Rectal smooth muscle tissue (tissue), 1 donor: ENCODE measurements around the gene RPRD1B.
"Not testable (repeated sequence)": the region's sequence is repeated elsewhere in the genome, so short reads cannot be mapped to it uniquely, and the experiment has no call there.

ENCODE experiments used
- H3K27ac ChIP-seq: one replicate; pipeline ENCODE4 v1.7.0; 2013; ENCODE audit warnings: low read depth, low read length, inconsistent platforms
- H3K27me3 ChIP-seq: one replicate; pipeline ENCODE4 v1.7.0; 2013; ENCODE audit warnings: low read length; ENCODE audit not compliant: control insufficient read depth, insufficient read depth
- H3K36me3 ChIP-seq: one replicate; pipeline ENCODE4 v1.7.0; 2013; ENCODE audit warnings: low read length; ENCODE audit not compliant: control insufficient read depth, insufficient read depth
- H3K4me1 ChIP-seq: one replicate; pipeline ENCODE4 v1.7.0; 2013; ENCODE audit warnings: low read length; ENCODE audit not compliant: control insufficient read depth, insufficient read depth
- H3K4me3 ChIP-seq: one replicate; pipeline ENCODE4 v1.7.0; 2013; ENCODE audit warnings: low read length
- H3K9ac ChIP-seq: one replicate; pipeline ENCODE4 v1.7.0; 2013; ENCODE audit warnings: low read length

The RPRD1B gene

GRCh38 chr20:38107916-38108315, 74.4 kb downstream of the RPRD1B start:
- H3K9ac ChIP-seq, H3K27me3 ChIP-seq, H3K36me3 ChIP-seq, H3K4me3 ChIP-seq: not testable (repeated sequence)
- Histone ChIP-seq H3K4me1 (peaks cover 27% of the 10 kb centered on the region), H3K27ac (peak overlapping the region; percentile 87)

DNA sequence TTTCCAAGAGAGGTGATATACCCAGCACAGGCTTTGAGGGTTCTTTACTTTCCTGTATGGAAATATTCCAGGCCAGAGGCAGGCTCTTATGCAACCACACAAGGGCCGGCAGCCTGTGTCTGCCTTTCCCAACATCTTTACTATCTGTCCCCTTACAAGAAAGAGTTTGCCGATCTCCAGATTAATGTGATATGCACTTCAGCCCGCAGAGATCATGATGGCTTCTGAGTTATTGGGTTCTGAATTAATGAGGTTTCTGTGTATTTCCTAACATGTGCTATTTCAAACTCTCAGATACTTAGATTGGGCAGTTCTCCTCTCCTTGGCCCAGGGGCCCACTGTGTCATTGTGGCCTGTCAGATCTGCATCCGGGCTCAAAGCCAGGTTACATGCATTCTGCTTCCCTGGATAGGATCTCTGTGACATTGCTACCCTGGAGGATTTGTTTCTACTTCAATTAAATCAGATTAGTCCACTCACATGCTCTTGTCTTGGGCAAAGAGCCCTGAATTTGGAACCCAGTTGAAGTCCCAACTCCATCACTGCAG, 75.0 kb downstream of the RPRD1B start:
- H3K4me3 ChIP-seq: no peak overlapping the region
- peak overlapping the region; percentile 87 for H3K27ac ChIP-seq
- H3K27me3 ChIP-seq: no peaks in the 10 kb centered on the region
- no peaks in the 10 kb centered on the region for H3K36me3 ChIP-seq
- H3K4me1 ChIP-seq: peaks cover 27% of the 10 kb centered on the region
- H3K9ac ChIP-seq: no peak overlapping the region

- Histone ChIP-seq H3K36me3 (no peaks in the 10 kb centered on the region), H3K27me3 (no peaks in the 10 kb centered on the region), H3K4me1 (peaks cover 29% of the 10 kb centered on the region), H3K27ac (peak overlapping the region; percentile 87), H3K9ac (no peak overlapping the region), H3K4me3 (no peak overlapping the region)
These were observed 75.5 kb downstream of the RPRD1B start for GRCh38 chr20:38108986-38109541.

GRCh38 chr20:38109591-38110524, 76.3 kb downstream of the RPRD1B start:
- no peaks in the 10 kb centered on the region for H3K36me3 ChIP-seq
- H3K27ac ChIP-seq: peak overlapping the region; percentile 87
- no peaks in the 10 kb centered on the region for H3K27me3 ChIP-seq
- peaks cover 29% of the 10 kb centered on the region for H3K4me1 ChIP-seq
- no peak overlapping the region for H3K4me3 ChIP-seq
- H3K9ac ChIP-seq: no peak overlapping the region

- peak overlapping the region; percentile 87 for H3K27ac ChIP-seq
- H3K9ac ChIP-seq: no peak overlapping the region
- H3K4me3 ChIP-seq: no peak overlapping the region
- H3K36me3 ChIP-seq: no peaks in the 10 kb centered on the region
- no peaks in the 10 kb centered on the region for H3K27me3 ChIP-seq
- H3K4me1 ChIP-seq: peaks cover 29% of the 10 kb centered on the region
These were observed 77.1 kb downstream of the RPRD1B start for GRCh38 chr20:38110525-38111178.

- no peak overlapping the region for H3K27ac ChIP-seq
- H3K9ac ChIP-seq: no peak overlapping the region
- H3K4me1 ChIP-seq: peaks cover 29% of the 10 kb centered on the region
- H3K4me3 ChIP-seq: no peak overlapping the region
- no peaks in the 10 kb centered on the region for H3K27me3 ChIP-seq
- H3K36me3 ChIP-seq: no peaks in the 10 kb centered on the region
These were observed 78.1 kb downstream of the RPRD1B start for GRCh38 chr20:38111366-38112232.

- Histone ChIP-seq H3K27me3 (no peaks in the 10 kb centered on the region), H3K9ac (no peak overlapping the region), H3K36me3 (no peaks in the 10 kb centered on the region), H3K27ac (no peak overlapping the region), H3K4me1 (peaks cover 29% of the 10 kb centered on the region), H3K4me3 (no peak overlapping the region)
These were observed 78.8 kb downstream of the RPRD1B start for GRCh38 chr20:38112261-38112929.

GRCh38 chr20:38112930-38113294, 79.4 kb downstream of the RPRD1B start:
- no peak overlapping the region for H3K9ac ChIP-seq
- H3K4me3 ChIP-seq: no peak overlapping the region
- H3K36me3 ChIP-seq: no peaks in the 10 kb centered on the region
- no peaks in the 10 kb centered on the region for H3K27me3 ChIP-seq
- peaks cover 29% of the 10 kb centered on the region for H3K4me1 ChIP-seq
- no peak overlapping the region for H3K27ac ChIP-seq

DNA sequence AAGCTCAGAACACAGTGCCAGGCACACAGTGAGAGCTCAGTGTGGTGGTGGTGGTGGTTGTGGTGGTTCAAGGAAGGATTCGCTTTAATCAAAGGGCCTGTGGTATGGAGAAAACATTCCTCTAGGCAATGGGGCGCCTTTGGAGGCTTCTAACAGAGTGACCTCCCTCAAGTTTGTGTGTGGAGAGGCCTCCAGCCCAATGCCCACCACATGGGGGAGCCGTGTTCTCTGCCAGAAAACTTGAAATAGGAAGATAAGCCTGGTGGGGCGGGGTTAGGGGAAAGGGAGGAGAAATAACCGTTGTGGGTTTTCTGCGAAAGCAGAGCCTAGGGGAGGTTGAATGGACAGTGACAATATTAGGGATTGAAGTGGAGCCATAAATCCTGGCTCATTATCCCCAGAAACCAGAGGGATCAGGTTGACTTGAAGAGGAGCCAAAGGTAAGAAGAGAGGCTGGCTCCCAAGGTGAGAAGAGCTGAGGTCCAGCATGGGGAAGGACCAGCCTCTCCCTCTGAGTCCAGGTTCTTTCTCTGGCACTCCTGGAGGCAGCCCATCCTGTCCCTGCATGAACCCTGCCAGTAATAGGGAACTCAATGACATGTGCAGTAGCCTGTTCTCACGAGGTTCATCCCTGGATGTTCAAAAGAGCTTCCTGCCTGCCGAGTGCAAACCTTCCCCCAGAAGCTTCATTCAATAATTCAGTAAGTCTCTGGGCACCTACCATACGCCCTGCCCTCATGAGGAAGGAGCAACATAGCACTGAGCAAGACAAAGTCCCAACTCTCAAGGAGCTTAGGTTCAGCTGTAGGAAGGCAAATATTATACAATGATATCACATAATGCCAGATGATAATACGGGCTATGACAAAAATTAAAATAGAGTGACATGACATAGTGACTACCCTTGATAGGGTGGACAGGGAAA, 80.1 kb downstream of the RPRD1B start:
- Histone ChIP-seq H3K4me1 (peaks cover 24% of the 10 kb centered on the region), H3K36me3 (no peaks in the 10 kb centered on the region), H3K4me3 (no peak overlapping the region), H3K9ac (no peak overlapping the region), H3K27me3 (no peaks in the 10 kb centered on the region), H3K27ac (no peak overlapping the region)

DNA sequence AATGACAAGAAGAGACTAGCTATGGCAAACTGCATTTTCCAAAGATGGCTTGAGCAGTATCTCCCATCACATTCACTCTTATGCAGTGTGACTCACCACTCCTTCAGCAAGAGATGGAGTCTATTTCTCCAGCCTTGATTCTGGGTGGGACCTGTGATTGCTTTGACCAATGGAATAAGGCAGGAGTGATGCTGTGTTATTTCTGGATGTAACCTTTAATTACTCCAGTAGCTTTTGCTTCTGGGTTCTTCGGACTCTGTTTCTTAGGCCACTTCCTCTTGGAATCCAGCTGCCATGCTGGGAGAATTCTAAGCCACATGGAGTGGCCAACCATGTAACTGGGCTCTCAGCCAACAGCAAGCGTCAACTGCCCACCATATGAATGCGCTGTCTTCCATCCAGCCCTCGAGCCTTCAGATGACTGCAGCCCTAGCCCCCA, 80.8 kb downstream of the RPRD1B start:
- H3K27me3 ChIP-seq: no peaks in the 10 kb centered on the region
- no peak overlapping the region for H3K4me3 ChIP-seq
- H3K9ac ChIP-seq: no peak overlapping the region
- H3K4me1 ChIP-seq: peaks cover 17% of the 10 kb centered on the region
- H3K36me3 ChIP-seq: no peaks in the 10 kb centered on the region
- H3K27ac ChIP-seq: no peak overlapping the region

DNA sequence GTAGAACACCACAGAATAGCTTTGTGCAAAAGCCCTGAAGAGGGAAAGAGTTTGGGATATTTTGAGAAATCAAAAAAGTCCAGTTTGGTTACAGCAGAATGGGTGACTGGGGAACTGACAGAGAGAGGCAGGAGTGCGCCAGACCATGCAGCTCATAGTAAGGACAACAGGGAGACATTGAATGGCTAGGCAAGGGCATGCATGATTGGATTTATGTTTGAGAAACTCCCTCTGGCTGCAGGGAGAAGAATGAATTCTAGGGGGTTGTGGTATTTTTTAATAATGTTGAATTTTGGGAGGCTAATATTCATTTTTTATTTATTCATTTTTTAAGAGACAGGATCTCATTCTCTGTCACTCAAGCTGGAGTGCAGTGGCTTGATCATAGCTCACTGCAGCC, 81.7 kb downstream of the RPRD1B start:
- H3K4me3 ChIP-seq: no peak overlapping the region
- H3K27ac ChIP-seq: no peak overlapping the region
- no peaks in the 10 kb centered on the region for H3K27me3 ChIP-seq

More for the DNA sequence above, 81.7 kb downstream of the RPRD1B start:
- Histone ChIP-seq H3K9ac (no peak overlapping the region), H3K4me1 (peaks cover 9% of the 10 kb centered on the region), H3K36me3 (no peaks in the 10 kb centered on the region)
